ENCODE measurements around the gene RICTOR.

- no peak for TF ChIP-seq GTF2F1 (IDR thresholded peaks at IDR 0.05; ENCODE audit: low read depth, low read length)
- no peak for TF ChIP-seq CTCF (IDR thresholded peaks at IDR 0.05 in 2 of 3, conservative IDR thresholded peaks at IDR 0.05 in 1 of 3; ENCODE audit: insufficient read depth in 2 of 3, low read depth in 1 of 3, low read length in 3 of 3)
- no peak for TF ChIP-seq PHB2 (IDR thresholded peaks at IDR 0.05; ENCODE audit: low read depth)
- TF ChIP-seq SFPQ (IDR thresholded peaks at IDR 0.05; ENCODE audit: low read depth, low read length), result no peak
- TF ChIP-seq PPARD (CRISPR knock-in tag; IDR thresholded peaks at IDR 0.05), result no peak
- no peak for TF ChIP-seq ATF6 (CRISPR knock-in tag; IDR thresholded peaks at IDR 0.05)
- TF ChIP-seq ZNF431 (CRISPR knock-in tag; IDR thresholded peaks at IDR 0.05), result no peak
- no peak for TF ChIP-seq SIX5 (IDR thresholded peaks at IDR 0.05; ENCODE audit: borderline replicate concordance in 1 of 2, insufficient read depth in 1 of 2, low read depth in 1 of 2, low read length in 2 of 2)
- TF ChIP-seq TFAP4 (CRISPR knock-in tag; IDR thresholded peaks at IDR 0.05; ENCODE audit: borderline replicate concordance), result no peak
- TF ChIP-seq RFX7 (CRISPR knock-in tag; IDR thresholded peaks at IDR 0.05), result no peak
- no peak for TF ChIP-seq HDAC2 (IDR thresholded peaks at IDR 0.05)
- no peak for TF ChIP-seq ZFP36 (IDR thresholded peaks at IDR 0.05; ENCODE audit: low read depth, low read length, partially characterized antibody)
- no peak for TF ChIP-seq EP300 (IDR thresholded peaks at IDR 0.05; ENCODE audit: low read length)
- no peak for TF ChIP-seq RFX5 (IDR thresholded peaks at IDR 0.05; ENCODE audit: low read depth, low read length)
Measured at GRCh38 chr5:39009981-39010380, 64.2 kb downstream of the RICTOR start.
